Kidney (tissue), 14 donors: ENCODE measurements around the gene PTPN7. TPM values are rescaled to one million over a fixed set of nuclear protein-coding genes. Genes with fewer than 3 reads are reported as not detected.

ENCODE experiments used
- DNase-seq, 5 donors: peaks; one replicate each; pipeline ENCODE4 v3.0.0-alpha.2; 2013 to 2020
- FAIRE-seq: peaks from 2 replicates; lab custom pipeline; 2012; peaks lifted over from hg19 to GRCh38; lab: Jason Lieb, UNC
- H3K27ac ChIP-seq, 2 donors: one replicate each; pipeline ENCODE4 v1.7.0; 2013; ENCODE audit warnings: low read depth in 2 of 2, low read length in 2 of 2, inconsistent platforms in 1 of 2
- H3K27me3 ChIP-seq: one replicate; pipeline ENCODE4 v1.7.1; 2013; ENCODE audit warnings: low read length, inconsistent platforms; ENCODE audit not compliant: control insufficient read depth, insufficient read depth
- H3K36me3 ChIP-seq, 3 donors: one replicate each; pipeline versions ENCODE4 v1.7.0 to v1.7.1; 2013; ENCODE audit warnings: low read length in 3 of 3, control low read depth in 1 of 3, inconsistent platforms in 1 of 3; ENCODE audit not compliant: insufficient read depth in 3 of 3, control insufficient read depth in 2 of 3
- H3K4me1 ChIP-seq, 3 donors: one replicate each; pipeline versions ENCODE4 v1.7.0 to v1.7.1; 2013; ENCODE audit warnings: low read length in 3 of 3, inconsistent platforms in 1 of 3, low read depth in 1 of 3; ENCODE audit not compliant: control insufficient read depth in 2 of 3, insufficient read depth in 2 of 3
- H3K4me3 ChIP-seq, 3 donors: one replicate each; pipeline versions ENCODE4 v1.7.0 to v1.8.1; 2013; ENCODE audit warnings: low read length in 3 of 3, control low read depth in 1 of 3, inconsistent platforms in 1 of 3
- H3K9ac ChIP-seq, 3 donors: one replicate each; pipeline versions ENCODE4 v1.7.0 to v1.7.1; 2013; ENCODE audit warnings: low read length in 3 of 3, control low read depth in 1 of 3, inconsistent platforms in 1 of 3
- H3K9me3 ChIP-seq, 3 donors: one replicate each; pipeline versions ENCODE4 v1.7.0 to v1.7.1; 2013; ENCODE audit warnings: low read length in 3 of 3, control low read depth in 1 of 3, inconsistent platforms in 1 of 3; ENCODE audit not compliant: control insufficient read depth in 2 of 3, insufficient read depth in 1 of 3
- intact Hi-C: fragments of 100-400 bp; cut with DNase I; formaldehyde crosslinking; loops from one replicate; pipeline ENCODE4 v1.11.1; 2022
- polyA plus RNA-seq: library from polyadenylated mRNA; stranded (reverse); fragments of 350-450 nt; fragmentation: Illumina TruSeq; extraction: RNeasy Lipid Tissue Mini Kit (QIAGEN cat#74804); gene quantifications from one replicate; pipeline ENCODE4 v1.2.3, GENCODE V29; 2014; ENCODE audit warnings: low read depth, low replicate concordance; ENCODE audit not compliant: insufficient read depth
- total RNA-seq: library from RNA; stranded (reverse); fragmentation: NEBNext Ultra II Directional; extraction: Animal tissue kit (Norgen Biotek cat#: 25700); gene quantifications from one replicate; pipeline ENCODE4 v1.2.1, GENCODE V29; 2021
- TF ChIP-seq, protein P1 (sequence below): IDR thresholded peaks from 3 replicates; pipeline ENCODE4 v1.5.1; 2012; ENCODE audit warnings: mild to moderate bottlenecking, moderate library complexity, borderline replicate concordance; ENCODE audit not compliant: insufficient read depth; ENCODE audit errors: extremely low read depth
- donor health status: control.
- donor health status: control.
- donor health status: control.
- donor health status: control.
- donor health status: control.
- donor health status: DM: yes; HTN: yes; CAD: no.
- donor health status: Normal renal cell carcinoma (clear cell type).

The PTPN7 gene
- total and polyA plus RNA-seq, 2 donors from 2014 or later = 3.5 to 5.5 TPM

DNA sequence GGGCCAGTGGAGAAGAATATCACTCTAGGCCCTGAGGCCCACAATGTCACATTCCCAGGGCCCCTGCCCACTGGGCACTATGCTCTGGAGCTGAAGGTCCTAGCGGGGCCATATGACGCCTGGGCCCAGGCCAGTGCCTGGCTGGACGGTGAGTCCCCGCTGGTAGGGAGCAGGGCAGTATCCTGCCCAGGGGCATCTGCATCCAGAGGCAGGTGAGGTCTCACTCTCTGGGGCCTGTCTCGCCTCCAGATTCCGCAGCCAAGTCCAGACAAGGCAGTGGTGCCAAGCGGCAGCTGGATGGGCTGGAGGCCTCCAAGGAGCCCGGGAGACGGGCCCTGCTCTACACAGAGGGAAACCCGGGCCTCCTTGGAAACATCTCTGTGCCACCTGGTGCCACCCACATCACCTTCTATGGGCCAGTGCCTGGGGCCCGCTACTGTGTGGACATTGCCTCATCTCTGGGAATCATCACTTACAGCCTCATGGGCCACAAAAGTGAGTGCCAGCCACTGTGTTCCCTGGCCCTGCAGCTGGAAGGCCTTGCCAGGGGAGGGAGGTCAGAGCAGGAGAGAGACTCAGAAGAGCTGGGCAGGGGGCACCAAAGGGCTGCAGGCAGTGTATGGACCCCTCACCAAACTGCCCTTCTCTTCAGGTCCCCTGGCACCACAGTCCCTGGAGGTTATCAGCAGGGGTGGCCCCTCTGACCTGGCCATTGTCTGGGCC, 11.1 kb upstream of the PTPN7 start:
- Histone ChIP-seq H3K27ac (no peak overlapping the region), H3K9ac (no peak overlapping the region), H3K36me3 (no peaks in the 10 kb centered on the region), H3K27me3 (no peaks in the 10 kb centered on the region), H3K4me3 (no peak overlapping the region), H3K9me3 (no peaks in the 10 kb centered on the region), H3K4me1 (no peaks in the 10 kb centered on the region)
- TF ChIP-seq, protein P1, sequence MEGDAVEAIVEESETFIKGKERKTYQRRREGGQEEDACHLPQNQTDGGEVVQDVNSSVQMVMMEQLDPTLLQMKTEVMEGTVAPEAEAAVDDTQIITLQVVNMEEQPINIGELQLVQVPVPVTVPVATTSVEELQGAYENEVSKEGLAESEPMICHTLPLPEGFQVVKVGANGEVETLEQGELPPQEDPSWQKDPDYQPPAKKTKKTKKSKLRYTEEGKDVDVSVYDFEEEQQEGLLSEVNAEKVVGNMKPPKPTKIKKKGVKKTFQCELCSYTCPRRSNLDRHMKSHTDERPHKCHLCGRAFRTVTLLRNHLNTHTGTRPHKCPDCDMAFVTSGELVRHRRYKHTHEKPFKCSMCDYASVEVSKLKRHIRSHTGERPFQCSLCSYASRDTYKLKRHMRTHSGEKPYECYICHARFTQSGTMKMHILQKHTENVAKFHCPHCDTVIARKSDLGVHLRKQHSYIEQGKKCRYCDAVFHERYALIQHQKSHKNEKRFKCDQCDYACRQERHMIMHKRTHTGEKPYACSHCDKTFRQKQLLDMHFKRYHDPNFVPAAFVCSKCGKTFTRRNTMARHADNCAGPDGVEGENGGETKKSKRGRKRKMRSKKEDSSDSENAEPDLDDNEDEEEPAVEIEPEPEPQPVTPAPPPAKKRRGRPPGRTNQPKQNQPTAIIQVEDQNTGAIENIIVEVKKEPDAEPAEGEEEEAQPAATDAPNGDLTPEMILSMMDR = no peak
- intact Hi-C loops = no loop called here
- FAIRE-seq = no peak
- no peak for DNase-seq

DNA sequence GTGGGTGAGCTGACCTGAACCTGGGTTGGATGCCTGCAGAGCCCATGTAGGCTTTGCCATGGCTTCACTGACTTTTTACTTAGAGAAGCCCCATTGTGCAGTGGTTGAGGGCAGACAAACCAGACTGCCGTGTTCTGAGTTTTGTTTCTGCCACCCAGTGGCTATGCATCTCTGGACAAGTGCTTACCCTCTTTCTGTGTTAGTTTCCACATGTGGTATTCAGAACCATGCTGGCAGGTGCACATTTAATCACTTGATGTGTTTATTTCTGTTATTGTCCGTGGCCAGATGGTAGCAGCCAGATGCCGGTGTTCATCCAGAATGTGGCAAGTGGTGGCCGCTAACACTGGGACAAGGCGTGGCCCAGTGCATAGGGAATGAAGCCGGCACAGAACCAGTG, 10.3 kb upstream of the PTPN7 start:
- TF ChIP-seq, protein P1 = no peak
- Histone ChIP-seq H3K27me3 (no peaks in the 10 kb centered on the region), H3K36me3 (no peaks in the 10 kb centered on the region), H3K27ac (no peak overlapping the region), H3K9me3 (no peaks in the 10 kb centered on the region), H3K4me1 (no peaks in the 10 kb centered on the region), H3K9ac (no peak overlapping the region), H3K4me3 (no peak overlapping the region)
- DNase-seq (no peak), FAIRE-seq (no peak)
- intact Hi-C loops = no loop called here

DNA sequence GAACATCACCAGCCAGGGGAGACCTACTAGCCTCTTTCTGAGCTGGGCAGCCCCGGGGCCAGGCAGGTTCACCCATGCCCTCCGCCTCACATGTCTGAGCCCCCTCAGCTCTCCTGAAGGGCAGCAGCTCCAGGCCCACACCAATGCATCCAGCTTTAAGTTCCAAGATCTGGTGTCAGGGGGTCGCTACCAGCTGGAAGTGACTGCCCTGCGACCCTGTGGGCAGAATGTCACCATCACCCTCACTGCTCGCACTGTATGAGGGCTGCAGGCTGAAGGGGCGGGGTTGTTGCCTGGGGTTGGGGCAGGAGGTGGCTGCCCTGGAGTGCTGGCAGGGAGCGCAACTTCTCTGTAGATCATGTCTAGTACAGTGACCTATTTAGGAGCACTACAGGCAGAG, 8.5 kb upstream of the PTPN7 start:
- DNase-seq = no peak
- no peak for FAIRE-seq
- H3K4me1 ChIP-seq = peaks cover 0 to 6% (median 0%) of the 10 kb centered on the region in 3 donors
- intact Hi-C loops = no loop called here
- no peaks in the 10 kb centered on the region for H3K27me3 ChIP-seq
- H3K27ac ChIP-seq = no peak overlapping the region
- no peak overlapping the region for H3K4me3 ChIP-seq
- H3K9ac ChIP-seq = no peak overlapping the region
- no peaks in the 10 kb centered on the region for H3K9me3 ChIP-seq
- TF ChIP-seq, protein P1 = no peak
- H3K36me3 ChIP-seq = no peaks in the 10 kb centered on the region
